Ovary (tissue), 10 donors: ENCODE results near the gene ITM2B. TPM values are rescaled to one million over a fixed set of nuclear protein-coding genes. Genes with fewer than 3 reads are reported as not detected.

Experiments
- DNase-seq, 5 donors: peaks; one replicate each; pipeline ENCODE4 v3.0.0-alpha.2; 2019 to 2020
- H3K27ac ChIP-seq, 2 donors: fragments of 200-600 bp; one replicate each; pipeline versions ENCODE4 v1.5.1 to v1.8.0; 2019 to 2022
- H3K27me3 ChIP-seq: fragments of 200-600 bp; one replicate; pipeline ENCODE4 v1.8.0; 2022
- H3K36me3 ChIP-seq: fragments of 200-600 bp; sonication (generic); one replicate; pipeline ENCODE4 v1.5.1; 2019
- H3K4me1 ChIP-seq: one replicate; pipeline ENCODE4 v1.8.1; 2013; ENCODE audit warnings: mild to moderate bottlenecking, moderate library complexity; ENCODE audit not compliant: insufficient read depth
- H3K4me3 ChIP-seq: fragments of 200-600 bp; sonication (generic); one replicate; pipeline ENCODE4 v1.5.1; 2017
- H3K9me3 ChIP-seq, 2 donors: fragments of 200-600 bp in 1 of 2; sonication (generic) in 1 of 2; one replicate each; pipeline versions ENCODE4 v1.5.1 to v1.8.1; 2013 to 2019; ENCODE audit warnings: mild to moderate bottlenecking in 1 of 2, moderate library complexity in 1 of 2
- EP300 ChIP-seq: sonication (generic); formaldehyde crosslinking; IDR thresholded peaks from one replicate; pipeline ENCODE4 v1.6.1; 2017; ENCODE audit warnings: antibody characterized with exemption
- POLR2A ChIP-seq: fragments of 450-650 bp; IDR thresholded peaks from one replicate; pipeline ENCODE4 v1.6.1; 2017; ENCODE audit warnings: antibody characterized with exemption, mild to moderate bottlenecking, moderate library complexity
- whole genome bisulfite sequencing, 3 donors: extraction: QIAGEN DNeasy Blood & Tissue Kit in 1 of 3; methylation state at CpG; one replicate each; pipeline versions ENCODE4 v1.1.5 to v1.1.7; 2013 to 2017; 5-methylcytosine and 5-hydroxymethylcytosine counted together
- intact Hi-C, 4 donors: fragments of 100-400 bp; cut with DNase I; formaldehyde crosslinking; loops; one replicate each; pipeline versions ENCODE4 v1.11.0 to v1.15.1; 2022 to 2023
- long read RNA-seq, 3 donors: library from polyadenylated mRNA in 2 of 3; unstranded in 2 of 3; transcript quantifications; one replicate each; pipeline ENCODE4 v2.0.0 and lab custom pipeline, GENCODE V29; 2021 to 2026
- polyA plus RNA-seq, 2 donors: library from polyadenylated mRNA; stranded (reverse); fragments of 200-250 nt in 1 of 2; fragments of 350-450 nt in 1 of 2; fragmentation: Illumina TruSeq in 1 of 2; extraction: RNeasy Lipid Tissue Mini Kit (QIAGEN cat#74804) in 1 of 2; gene quantifications; one replicate each; pipeline ENCODE4 v1.2.3, GENCODE V29; 2013 to 2014
- total RNA-seq, 7 donors: library from RNA; depleted of rRNA in 2 of 7; stranded (reverse); fragments of >200 nt in 2 of 7; fragmentation: NEBNext Ultra II Directional in 3 of 7; extraction: Animal tissue kit (Norgen Biotek cat#: 25700) in 3 of 7; gene quantifications; one replicate each; pipeline versions ENCODE4 v1.1.0 to v1.2.4, GENCODE V29; 2016 to 2023
- TF ChIP-seq, protein P1 (sequence below), 3 donors: fragments of 450-650 bp in 2 of 3; fragments of 200-600 bp in 1 of 3; IDR thresholded peaks; one replicate each; pipeline versions ENCODE4 v1.5.1 to v1.8.0; 2016 to 2022; ENCODE audit warnings: antibody characterized with exemption in 3 of 3, mild to moderate bottlenecking in 1 of 3
- donor health status: DM: no; HTN: no; CAD: no; lungs with moderate emphysema.
- donor health status: DM: no; HTN: no; CAD: no.
- donor health status: Bipolar disorder and iron deficiency.
- donor health status: DM: yes; HTN: yes; CAD: no.
- donor health status: DM: no; HTN: no; CAD: no.
- donor health status: DM: yes; HTN: yes; CAD: no.

The ITM2B gene
- total RNA-seq (1,000 to 10,000 TPM in 1 of 7 donors, 100 to 1,000 TPM in 6; 635 to 1,026 (median 824) TPM), polyA plus RNA-seq (1,000 to 10,000 TPM in 1 of 2 donors, 100 to 1,000 TPM in 1; 903 to 1,955 TPM)
- long read RNA-seq, donor 1, full-length matches to known transcripts, result 3,630 of 3,698 reads
- long read RNA-seq, donor 1, partial matches to known transcripts, result 43 of 3,698 reads
- long read RNA-seq, donor 1, other reads (novel, unspliced or antisense), result 25 of 3,698 reads
- long read RNA-seq, donor 2, full-length matches to known transcripts, result 222 of 311 reads
- long read RNA-seq, donor 2, partial matches to known transcripts, result 89 of 311 reads
- long read RNA-seq, donor 2, other reads (novel, unspliced or antisense), result 0 of 311 reads
- long read RNA-seq, donor 3, full-length matches to known transcripts, result 1,386 of 1,414 reads
- long read RNA-seq, donor 3, partial matches to known transcripts, result 11 of 1,414 reads
- long read RNA-seq, donor 3, other reads (novel, unspliced or antisense), result 17 of 1,414 reads

DNA sequence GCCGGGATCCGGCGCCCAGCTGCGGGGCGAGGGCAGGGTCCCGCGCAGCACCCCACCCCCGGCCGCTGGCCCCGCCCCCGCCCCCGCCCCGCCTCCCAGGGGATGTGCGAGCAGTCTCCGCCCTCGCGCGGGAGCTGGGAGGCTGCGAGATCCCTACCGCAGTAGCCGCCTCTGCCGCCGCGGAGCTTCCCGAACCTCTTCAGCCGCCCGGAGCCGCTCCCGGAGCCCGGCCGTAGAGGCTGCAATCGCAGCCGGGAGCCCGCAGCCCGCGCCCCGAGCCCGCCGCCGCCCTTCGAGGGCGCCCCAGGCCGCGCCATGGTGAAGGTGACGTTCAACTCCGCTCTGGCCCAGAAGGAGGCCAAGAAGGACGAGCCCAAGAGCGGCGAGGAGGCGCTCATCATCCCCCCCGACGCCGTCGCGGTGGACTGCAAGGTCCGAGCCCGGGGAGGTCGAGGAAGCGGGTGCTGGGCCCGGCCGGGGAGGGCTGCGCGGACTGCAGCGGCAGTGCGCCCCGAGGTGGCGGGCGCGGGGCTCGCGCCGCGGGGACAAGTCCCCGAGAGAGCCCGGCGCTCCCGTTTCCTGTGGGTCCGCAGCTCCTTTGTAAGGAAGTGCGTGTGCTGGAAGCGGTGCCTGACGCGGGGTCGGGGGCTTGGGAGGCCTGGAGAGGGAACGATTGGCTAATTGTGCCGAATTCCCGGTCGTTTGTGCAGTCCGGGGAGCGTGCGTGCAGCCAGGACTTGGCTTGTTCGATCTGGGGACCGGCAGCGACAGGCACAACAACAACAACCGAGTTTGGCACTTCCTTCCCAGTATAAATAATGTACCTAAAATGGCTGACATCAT is at the start of gene ITM2B:
Gene ITM2B, plus strand, starts transcription at position 161 of the 843 bp plus-strand sequence. Its CDS starts 155 bp downstream, at position 316.
- peak; percentile 80 to 90 (median 86) for DNase-seq
- H3K4me1 ChIP-seq, result peaks cover 7% of the 10 kb centered on the region
- peak within 1 kb of the TSS; percentile 97 for H3K4me3 ChIP-seq
- no peaks in the 10 kb centered on the region for H3K36me3 ChIP-seq
- no peaks in the 10 kb centered on the region for H3K27me3 ChIP-seq
- H3K27ac ChIP-seq, result peak within 1 kb of the TSS; percentile 99
- TF ChIP-seq, protein P1, sequence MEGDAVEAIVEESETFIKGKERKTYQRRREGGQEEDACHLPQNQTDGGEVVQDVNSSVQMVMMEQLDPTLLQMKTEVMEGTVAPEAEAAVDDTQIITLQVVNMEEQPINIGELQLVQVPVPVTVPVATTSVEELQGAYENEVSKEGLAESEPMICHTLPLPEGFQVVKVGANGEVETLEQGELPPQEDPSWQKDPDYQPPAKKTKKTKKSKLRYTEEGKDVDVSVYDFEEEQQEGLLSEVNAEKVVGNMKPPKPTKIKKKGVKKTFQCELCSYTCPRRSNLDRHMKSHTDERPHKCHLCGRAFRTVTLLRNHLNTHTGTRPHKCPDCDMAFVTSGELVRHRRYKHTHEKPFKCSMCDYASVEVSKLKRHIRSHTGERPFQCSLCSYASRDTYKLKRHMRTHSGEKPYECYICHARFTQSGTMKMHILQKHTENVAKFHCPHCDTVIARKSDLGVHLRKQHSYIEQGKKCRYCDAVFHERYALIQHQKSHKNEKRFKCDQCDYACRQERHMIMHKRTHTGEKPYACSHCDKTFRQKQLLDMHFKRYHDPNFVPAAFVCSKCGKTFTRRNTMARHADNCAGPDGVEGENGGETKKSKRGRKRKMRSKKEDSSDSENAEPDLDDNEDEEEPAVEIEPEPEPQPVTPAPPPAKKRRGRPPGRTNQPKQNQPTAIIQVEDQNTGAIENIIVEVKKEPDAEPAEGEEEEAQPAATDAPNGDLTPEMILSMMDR (IDR thresholded peaks at IDR 0.05), result peak in 1 of 3 donors; percentile 48
- TF ChIP-seq EP300, result no peak
- TF ChIP-seq POLR2A, result peak; percentile 76
- 0 to 1% (median 1%) methylated on average over 65 to 94 of the region's 94 CpGs for WGBS, 3 donors
- no peaks in the 10 kb centered on the region for H3K9me3 ChIP-seq
- intact Hi-C loops, result loop anchor here in 3 of 4 donors (5.0 to 10.0 kb wide), 4 partner anchors 72 to 332 kb away; partner anchors contain the start of genes NUDT15 (in 1 of the 3) and RB1 (in 1 of the 3)

DNA sequence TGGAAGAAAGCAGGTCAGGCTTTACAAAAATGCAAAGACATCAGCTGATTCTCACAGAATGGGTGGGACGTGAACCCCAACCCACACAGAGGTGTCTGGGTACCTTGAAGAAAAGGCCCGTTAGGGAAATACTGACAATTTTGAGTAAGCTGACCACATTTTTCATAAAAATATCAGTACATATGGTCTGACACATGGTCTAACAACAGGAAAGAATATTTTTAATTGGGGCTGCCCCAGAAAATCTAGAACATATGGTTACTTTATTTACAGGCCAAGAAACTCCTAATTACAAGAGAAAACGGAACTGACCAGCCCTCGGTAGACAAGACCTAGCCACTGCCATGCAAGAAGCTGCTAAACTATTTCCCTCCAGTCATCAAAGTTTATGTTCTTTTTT is 48.7 kb upstream of the ITM2B start:
- H3K9me3 ChIP-seq, result no peaks in the 10 kb centered on the region
- no peaks in the 10 kb centered on the region for H3K27me3 ChIP-seq
- no peak for DNase-seq
- 79 to 84% (median 84%) methylated on average over 4 of the region's 4 CpGs for WGBS, 3 donors
- no peaks in the 10 kb centered on the region for H3K4me1 ChIP-seq
- no peak overlapping the region for H3K27ac ChIP-seq
- H3K4me3 ChIP-seq, result no peak overlapping the region
- no peaks in the 10 kb centered on the region for H3K36me3 ChIP-seq
- TF ChIP-seq EP300 (no peak), POLR2A (no peak)
- TF ChIP-seq, protein P1 (IDR thresholded peaks at IDR 0.05), result no peak
- intact Hi-C loops, result no loop called here

- Histone ChIP-seq H3K36me3 (no peaks in the 10 kb centered on the region), H3K4me3 (no peak overlapping the region), H3K9me3 (no peaks in the 10 kb centered on the region), H3K4me1 (no peaks in the 10 kb centered on the region), H3K27me3 (no peaks in the 10 kb centered on the region), H3K27ac (no peak overlapping the region)
- TF ChIP-seq POLR2A, result no peak
- TF ChIP-seq EP300, result no peak
- TF ChIP-seq, protein P1 (IDR thresholded peaks at IDR 0.05), result no peak
- no peak for DNase-seq
- intact Hi-C loops, result no loop called here
These were observed 48.0 kb upstream of the ITM2B start for GRCh38 chr13:48185018-48185417.

DNA sequence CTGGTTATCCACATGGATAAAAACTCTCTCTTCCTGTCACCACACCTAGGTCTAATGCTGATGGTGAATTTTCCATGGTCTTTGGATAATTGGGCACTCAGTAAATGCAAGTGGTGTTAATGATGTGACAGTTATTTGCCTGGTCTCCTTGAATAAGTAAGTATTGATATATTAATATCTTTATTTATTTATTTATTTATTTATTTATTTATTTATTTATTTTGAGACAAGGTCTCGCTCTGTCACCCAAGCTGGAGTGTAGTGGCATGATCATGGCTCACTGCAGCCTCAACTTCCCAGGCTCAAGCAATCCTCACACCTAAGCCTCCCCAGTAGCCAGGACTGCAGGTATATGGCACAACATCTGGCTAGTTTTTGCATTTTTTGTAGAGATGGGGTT is 46.3 kb upstream of the ITM2B start:
- 93 to 100% (median 100%) methylated on average over 1 of the region's 1 CpG for WGBS, 3 donors
- no peak overlapping the region for H3K27ac ChIP-seq
- DNase-seq, result no peak
- no peaks in the 10 kb centered on the region for H3K36me3 ChIP-seq
- no peaks in the 10 kb centered on the region for H3K9me3 ChIP-seq
- intact Hi-C loops, result no loop called here
- no peaks in the 10 kb centered on the region for H3K27me3 ChIP-seq
- H3K4me1 ChIP-seq, result no peaks in the 10 kb centered on the region
- no peak overlapping the region for H3K4me3 ChIP-seq
- TF ChIP-seq, protein P1 (IDR thresholded peaks at IDR 0.05), result no peak
- TF ChIP-seq POLR2A (no peak), EP300 (no peak)
